Body of pancreas (tissue), 4 donors: ENCODE data around the gene CXorf49.
"Not testable (repeated sequence)": the region's sequence is repeated elsewhere in the genome, so short reads cannot be mapped to it uniquely, and the experiment has no call there.

Source experiments
- POLR2A ChIP-seq, 3 donors: fragments of 450-650 bp; IDR thresholded peaks; one replicate each; pipeline ENCODE4 v1.6.1; 2016; ENCODE audit warnings: antibody characterized with exemption in 3 of 3, mild to moderate bottlenecking in 2 of 3
- TF ChIP-seq, protein P1 (sequence below), 7 experiments: fragments of 450-650 bp in 4 of 7; fragments of 200-600 bp in 3 of 7; sonication (generic) in 3 of 7; IDR thresholded peaks; one replicate each; pipeline ENCODE4 v1.5.1; 2016 to 2019; ENCODE audit warnings: antibody characterized with exemption in 7 of 7

DNA sequence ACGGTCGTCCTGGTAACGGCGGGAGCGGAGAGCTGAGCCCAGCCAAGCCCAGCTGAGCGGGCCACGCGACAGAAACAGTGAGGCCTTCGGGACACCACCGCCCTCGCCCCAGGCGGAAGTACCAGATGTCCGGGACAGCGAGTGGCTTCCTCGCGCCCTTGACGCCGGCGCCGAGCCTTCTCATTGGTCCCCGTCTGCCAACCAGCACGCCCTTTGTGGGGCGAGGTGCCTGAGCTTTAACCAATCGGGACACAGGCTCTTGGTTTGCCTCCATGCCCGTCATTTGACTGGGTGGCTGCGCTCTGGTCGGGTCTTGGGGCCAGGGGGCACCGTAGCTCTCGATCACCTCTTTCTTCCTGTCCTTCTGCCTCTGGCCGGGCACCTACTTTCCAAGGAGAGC lies at the start of gene CXorf49:
- not testable (repeated sequence) for TF ChIP-seq POLR2A (IDR thresholded peaks at IDR 0.05)
- TF ChIP-seq, protein P1, sequence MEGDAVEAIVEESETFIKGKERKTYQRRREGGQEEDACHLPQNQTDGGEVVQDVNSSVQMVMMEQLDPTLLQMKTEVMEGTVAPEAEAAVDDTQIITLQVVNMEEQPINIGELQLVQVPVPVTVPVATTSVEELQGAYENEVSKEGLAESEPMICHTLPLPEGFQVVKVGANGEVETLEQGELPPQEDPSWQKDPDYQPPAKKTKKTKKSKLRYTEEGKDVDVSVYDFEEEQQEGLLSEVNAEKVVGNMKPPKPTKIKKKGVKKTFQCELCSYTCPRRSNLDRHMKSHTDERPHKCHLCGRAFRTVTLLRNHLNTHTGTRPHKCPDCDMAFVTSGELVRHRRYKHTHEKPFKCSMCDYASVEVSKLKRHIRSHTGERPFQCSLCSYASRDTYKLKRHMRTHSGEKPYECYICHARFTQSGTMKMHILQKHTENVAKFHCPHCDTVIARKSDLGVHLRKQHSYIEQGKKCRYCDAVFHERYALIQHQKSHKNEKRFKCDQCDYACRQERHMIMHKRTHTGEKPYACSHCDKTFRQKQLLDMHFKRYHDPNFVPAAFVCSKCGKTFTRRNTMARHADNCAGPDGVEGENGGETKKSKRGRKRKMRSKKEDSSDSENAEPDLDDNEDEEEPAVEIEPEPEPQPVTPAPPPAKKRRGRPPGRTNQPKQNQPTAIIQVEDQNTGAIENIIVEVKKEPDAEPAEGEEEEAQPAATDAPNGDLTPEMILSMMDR (IDR thresholded peaks at IDR 0.05), result not testable (repeated sequence)
